ENCODE measurements around the gene RHOBTB1.

GRCh38 chr10:60856405-60856804 is 87.6 kb downstream of the RHOBTB1 start:
- TF ChIP-seq CTCF (IDR thresholded peaks at IDR 0.05; ENCODE audit: borderline replicate concordance, extremely low read depth, low read length, poor library complexity, severe bottlenecking) (no peak), EZH2 (IDR thresholded peaks at IDR 0.05; ENCODE audit: borderline replicate concordance, low read depth, low read length, severe bottlenecking) (no peak)

Data from DND-41 (cell line).